AG04449 (cell line): ENCODE data around the gene TRIP11.
"Not testable (repeated sequence)": the region's sequence is repeated elsewhere in the genome, so short reads cannot be mapped to it uniquely, and the experiment has no call there.

Source experiments
- CTCF ChIA-PET: fragments of 350-600 bp; formaldehyde crosslinking; extraction: SDS; loops from one replicate; lab custom pipeline; 2021; ENCODE audit warnings: antibody characterized with exemption; lab: Yijun Ruan, JAX
- POLR2A ChIA-PET: fragments of 400-600, 350-600 bp; formaldehyde crosslinking; extraction: SDS; loops from one replicate; lab custom pipeline; 2020; ENCODE audit warnings: antibody characterized with exemption, inconsistent platforms; lab: Yijun Ruan, JAX
- DNase-seq: peaks from one replicate; pipeline ENCODE4 v3.0.0-alpha.2; 2010; ENCODE audit warnings: low read depth, low spot score
- H3K4me3 ChIP-seq: 2 replicates; pipeline ENCODE4 v1.5.1; 2011; ENCODE audit warnings: low read depth, mild to moderate bottlenecking, control low read depth, low read length
- TF ChIP-seq, protein P1 (sequence below): IDR thresholded peaks from one replicate; pipeline ENCODE4 v1.5.1; 2011; ENCODE audit warnings: mild to moderate bottlenecking, moderate library complexity, low read length, control low read depth, inconsistent platforms; ENCODE audit not compliant: insufficient read depth; ENCODE audit errors: missing control alignments

The TRIP11 gene

DNA sequence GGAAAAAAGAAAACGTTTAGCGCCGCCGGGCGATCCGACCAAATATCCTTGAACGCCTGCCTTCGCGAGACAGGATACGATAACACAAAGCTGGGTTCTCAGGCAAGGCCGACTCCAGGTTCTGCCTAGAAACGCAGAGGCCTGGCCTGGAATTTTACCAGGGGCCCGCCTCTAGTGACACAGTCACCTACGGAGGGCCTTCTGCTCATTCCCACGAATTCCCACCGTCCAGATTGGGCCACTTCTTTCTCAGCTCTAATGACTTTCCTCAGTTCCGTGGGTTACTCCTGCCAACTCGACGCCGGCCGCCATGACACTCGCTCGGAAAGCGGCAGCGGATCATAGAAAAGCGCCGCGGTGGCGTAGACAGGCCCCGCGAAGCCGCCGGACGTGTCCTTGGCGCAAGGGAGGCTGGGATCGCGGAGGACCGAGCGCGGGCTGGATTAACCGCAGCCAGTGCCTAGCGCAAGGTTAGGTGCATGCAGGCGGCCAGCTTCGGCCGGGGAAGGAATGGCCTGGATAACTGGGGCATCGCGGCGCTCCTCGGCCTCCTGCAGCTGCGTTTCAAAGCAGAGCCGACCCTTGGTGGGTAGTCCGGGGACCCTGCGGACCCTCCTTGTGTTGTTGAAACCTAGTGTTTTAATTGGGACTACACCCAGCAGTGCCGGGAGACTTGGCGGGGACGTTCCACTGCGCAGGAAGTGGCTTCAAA, at the start of gene TRIP11:
TSS of gene TRIP11 (minus strand) at position 341 of the 712 bp plus-strand sequence. CDS start 374 bp downstream, outside the sequence.
- POLR2A ChIA-PET = interaction anchor here (0.8 to 1.8 kb wide), 7 partner anchors 11 to 709 kb away, joined by 3 to 14 read pairs (median 3); partner anchors contain the start of genes ATXN3, CPSF2, LGMN and NDUFB1
- TF ChIP-seq, protein P1, sequence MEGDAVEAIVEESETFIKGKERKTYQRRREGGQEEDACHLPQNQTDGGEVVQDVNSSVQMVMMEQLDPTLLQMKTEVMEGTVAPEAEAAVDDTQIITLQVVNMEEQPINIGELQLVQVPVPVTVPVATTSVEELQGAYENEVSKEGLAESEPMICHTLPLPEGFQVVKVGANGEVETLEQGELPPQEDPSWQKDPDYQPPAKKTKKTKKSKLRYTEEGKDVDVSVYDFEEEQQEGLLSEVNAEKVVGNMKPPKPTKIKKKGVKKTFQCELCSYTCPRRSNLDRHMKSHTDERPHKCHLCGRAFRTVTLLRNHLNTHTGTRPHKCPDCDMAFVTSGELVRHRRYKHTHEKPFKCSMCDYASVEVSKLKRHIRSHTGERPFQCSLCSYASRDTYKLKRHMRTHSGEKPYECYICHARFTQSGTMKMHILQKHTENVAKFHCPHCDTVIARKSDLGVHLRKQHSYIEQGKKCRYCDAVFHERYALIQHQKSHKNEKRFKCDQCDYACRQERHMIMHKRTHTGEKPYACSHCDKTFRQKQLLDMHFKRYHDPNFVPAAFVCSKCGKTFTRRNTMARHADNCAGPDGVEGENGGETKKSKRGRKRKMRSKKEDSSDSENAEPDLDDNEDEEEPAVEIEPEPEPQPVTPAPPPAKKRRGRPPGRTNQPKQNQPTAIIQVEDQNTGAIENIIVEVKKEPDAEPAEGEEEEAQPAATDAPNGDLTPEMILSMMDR = no peak

DNA sequence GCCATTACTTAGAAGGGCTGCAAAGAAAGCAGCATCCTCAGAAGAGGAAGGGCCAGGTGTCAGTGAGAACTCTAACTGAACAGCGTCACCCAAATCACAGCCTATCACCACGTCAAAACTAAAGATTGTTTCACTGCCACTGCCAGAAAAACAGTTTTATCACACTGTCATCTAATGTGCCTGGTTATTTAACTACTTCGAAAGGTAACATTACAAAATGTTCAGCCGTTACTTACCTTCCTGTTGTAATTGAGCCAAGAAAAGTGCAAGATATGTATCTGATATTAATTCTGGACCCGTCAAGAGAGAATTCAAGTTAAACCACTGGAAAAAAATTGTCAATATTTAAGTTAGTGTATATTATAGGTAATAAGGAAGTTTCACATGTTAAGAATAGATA, 48.6 kb upstream of the TRIP11 start:
- POLR2A ChIA-PET = no interaction called here
- H3K4me3 ChIP-seq = no peak overlapping the region
- no peak for DNase-seq
- CTCF ChIA-PET = interaction anchor here (0.6 kb wide), 1 partner anchor 103 kb away, joined by 3 read pairs; no protein-coding TSS in a partner anchor
- TF ChIP-seq, protein P1 = no peak

More for the DNA sequence above, at the start of gene TRIP11:
- CTCF ChIA-PET = interaction anchor here (1.0 to 1.7 kb wide), 3 partner anchors 17 to 67 kb away, joined by 3 to 8 read pairs (median 3); partner anchors contain the start of gene ATXN3
- peak within 1 kb of the TSS; percentile 91 for H3K4me3 ChIP-seq
- DNase-seq = peak; percentile 62

DNA sequence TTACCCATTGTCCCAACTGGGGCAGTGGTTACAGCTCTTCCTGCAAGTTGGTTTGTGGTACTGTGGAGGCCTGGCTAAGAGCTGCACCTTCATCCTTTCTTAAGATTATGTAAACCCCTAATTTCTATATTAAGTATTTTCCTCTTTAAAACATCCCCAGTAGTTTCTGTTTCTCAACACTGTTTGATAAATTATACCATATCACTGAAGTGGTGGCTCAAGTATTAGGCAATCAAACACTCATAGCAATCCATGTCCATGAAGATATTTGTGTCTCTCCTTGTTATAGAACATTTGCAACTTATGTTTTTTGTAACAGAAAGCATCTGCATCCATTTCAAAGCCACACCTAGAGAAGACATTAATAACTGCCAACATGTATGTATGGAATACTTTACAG, 34.7 kb upstream of the TRIP11 start:
- ChIA-PET CTCF (interaction anchor here (1.6 kb wide), 1 partner anchor 32 kb away, joined by 6 read pairs; the partner anchor contains the start of gene ATXN3), POLR2A (no interaction called here)
- TF ChIP-seq, protein P1 = no peak
- no peak for DNase-seq
- H3K4me3 ChIP-seq = no peak overlapping the region

DNA sequence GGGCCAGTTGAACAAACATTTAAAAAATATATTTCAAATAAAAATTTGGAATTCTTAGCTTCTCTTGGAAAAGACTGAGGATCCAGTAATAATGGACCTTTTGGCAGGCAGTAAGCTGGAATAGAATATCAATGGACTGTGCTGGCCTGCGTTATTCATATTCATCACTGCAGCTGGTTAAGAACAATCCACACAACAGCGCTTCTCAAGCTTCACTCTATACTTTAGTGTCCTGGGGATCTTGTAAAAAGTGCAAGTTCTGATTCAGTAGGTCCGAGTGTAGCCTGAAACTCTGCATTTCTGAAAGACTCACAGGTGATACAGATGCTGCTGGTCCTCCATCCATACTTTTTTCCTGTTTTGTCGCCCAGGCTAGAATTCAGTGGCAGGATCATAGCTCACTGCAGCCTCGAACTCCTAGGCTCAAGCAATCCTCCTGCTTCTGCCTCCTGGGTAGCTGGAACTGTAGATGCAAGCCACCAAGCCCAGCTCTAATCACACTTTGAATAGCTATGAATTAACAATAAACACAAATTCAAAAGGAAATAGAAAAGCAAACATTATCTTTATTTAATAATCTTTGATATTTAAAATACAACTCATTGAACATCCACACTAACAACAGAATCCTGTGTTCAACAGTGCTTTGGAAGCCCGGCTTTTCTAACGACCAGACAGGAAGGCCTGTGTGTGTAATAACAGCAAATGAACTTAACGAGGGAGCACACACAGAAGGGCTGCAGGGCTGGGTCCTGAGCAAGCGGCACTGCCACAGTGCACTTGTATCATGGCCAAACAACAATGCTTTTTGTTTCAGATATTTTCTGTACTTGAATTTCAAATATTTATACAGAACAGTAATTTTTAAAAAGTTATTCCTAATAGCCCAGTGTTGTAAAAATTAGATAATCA, 18.4 kb upstream of the TRIP11 start:
- ChIA-PET CTCF (no interaction called here), POLR2A (interaction anchor here (0.6 kb wide), 1 partner anchor 18 kb away, joined by 3 read pairs; no protein-coding TSS in a partner anchor)
- TF ChIP-seq, protein P1 = no peak
- H3K4me3 ChIP-seq = no peak overlapping the region
- no peak for DNase-seq

DNA sequence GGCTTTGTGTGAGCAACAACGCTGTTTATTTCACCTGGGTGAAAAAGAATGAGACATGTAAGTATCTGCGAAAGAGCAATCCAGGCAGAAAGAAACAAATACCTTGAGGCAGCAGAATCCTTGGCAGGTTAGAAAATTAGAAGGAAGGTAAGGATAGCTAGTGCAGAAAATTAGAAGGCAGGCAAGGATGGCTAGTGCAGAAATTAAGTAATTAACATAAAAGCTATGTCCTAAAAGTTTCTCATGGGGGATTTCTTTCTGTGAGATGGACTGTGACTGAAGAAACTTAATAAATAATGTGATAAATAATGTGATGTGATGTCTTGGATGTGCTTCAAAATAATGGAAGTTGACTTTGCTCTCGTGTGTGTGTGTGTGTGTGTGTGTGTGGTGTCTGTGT, 9.9 kb upstream of the TRIP11 start:
- POLR2A ChIA-PET = interaction anchor here (1.7 kb wide), 1 partner anchor 10 kb away, joined by 5 read pairs; the partner anchor contains the start of gene TRIP11
- no peak overlapping the region for H3K4me3 ChIP-seq
- CTCF ChIA-PET = interaction anchor here (0.9 kb wide), 1 partner anchor 56 kb away, joined by 3 read pairs; the partner anchor contains the start of gene ATXN3
- TF ChIP-seq, protein P1 = no peak
- DNase-seq = no peak

DNA sequence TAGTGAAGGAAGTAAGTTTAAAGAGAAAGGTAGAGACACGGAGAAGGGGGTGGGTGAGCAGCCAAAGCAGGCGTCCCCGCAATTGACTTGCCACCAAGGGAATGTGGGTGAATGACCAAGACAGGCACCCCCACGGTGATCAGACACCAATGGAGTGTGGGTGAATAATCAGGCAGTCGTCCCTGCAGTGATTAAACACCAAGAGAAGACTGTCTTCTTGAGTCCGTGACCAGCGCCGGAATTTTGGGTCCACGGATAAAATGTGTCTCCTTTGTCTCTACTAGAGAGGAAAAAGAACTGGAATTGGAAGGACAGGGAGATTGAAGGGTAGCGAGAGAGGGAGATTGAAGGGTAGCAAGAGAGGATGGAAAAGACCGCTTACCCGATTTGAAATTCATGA, 9.4 kb upstream of the TRIP11 start:
- H3K4me3 ChIP-seq, CTCF ChIA-PET, POLR2A ChIA-PET, DNase-seq: not testable (repeated sequence)

DNA sequence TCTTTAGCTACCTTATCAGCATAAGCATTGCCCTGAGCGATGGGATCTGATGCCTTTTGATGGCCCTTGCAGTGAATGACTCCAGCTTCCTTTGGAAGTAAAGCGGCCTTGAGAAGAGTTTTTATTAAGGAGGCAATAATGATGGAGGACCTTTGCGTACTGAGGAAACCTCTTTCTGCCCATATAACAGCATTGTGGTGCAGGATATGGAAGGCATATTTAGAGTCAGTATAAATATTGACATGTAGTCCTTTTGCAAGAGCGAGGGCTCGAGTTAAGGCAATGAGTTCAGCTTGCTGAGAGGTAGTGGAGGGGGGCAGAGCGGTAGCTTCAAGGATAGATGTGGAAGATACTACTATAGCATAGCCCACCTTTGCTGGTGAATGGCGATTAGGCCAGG, 6.0 kb upstream of the TRIP11 start:
- POLR2A ChIA-PET, H3K4me3 ChIP-seq, CTCF ChIA-PET, DNase-seq: not testable (repeated sequence)

DNA sequence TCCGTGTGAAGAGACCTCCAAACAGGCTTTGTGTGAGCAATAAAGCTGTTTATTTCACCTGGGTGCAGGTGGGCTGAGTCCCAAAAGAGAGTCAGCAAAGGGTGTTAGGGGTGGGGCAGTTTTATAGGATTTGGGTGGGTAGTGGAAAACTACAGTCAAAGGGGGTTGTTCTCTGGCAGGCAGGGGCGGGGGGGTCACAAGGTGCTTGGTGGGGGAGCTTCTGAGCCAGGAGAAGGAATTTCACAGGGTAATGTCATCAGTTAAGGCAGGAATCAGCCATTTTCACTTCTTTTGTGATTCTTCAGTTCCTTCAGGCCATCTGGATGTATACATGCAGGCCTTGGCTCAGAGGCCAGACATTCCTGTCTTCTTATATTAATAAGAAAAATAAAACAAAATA, 1.9 kb upstream of the TRIP11 start:
- H3K4me3 ChIP-seq, POLR2A ChIA-PET, DNase-seq, CTCF ChIA-PET: not testable (repeated sequence)
